Measurements from ENCODE around the gene SEPHS2.

Gene SEPHS2

DNA sequence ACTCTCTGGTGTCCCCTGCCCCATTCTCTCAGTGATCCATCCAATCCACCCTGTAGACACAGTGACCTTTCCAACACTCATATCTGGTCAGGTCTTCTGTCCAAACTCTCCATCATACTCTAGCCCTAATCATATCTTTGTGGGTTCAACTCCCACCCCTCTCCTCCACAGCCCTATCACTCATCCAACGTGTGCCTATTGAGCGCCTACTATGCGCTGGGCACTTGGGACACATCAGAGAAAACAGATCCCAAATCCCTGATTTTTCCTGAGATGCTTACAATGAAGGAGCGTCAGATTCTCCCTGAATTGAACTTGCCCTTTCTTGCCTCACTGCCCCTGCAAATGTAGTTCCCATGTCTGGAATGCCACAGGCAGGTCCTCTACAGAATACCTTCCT lies 17.6 kb downstream of the SEPHS2 start:
- TF ChIP-seq EZH2phosphoT487 (IDR thresholded peaks at IDR 0.05; ENCODE audit: borderline replicate concordance): no peak
- TF ChIP-seq, protein P1, sequence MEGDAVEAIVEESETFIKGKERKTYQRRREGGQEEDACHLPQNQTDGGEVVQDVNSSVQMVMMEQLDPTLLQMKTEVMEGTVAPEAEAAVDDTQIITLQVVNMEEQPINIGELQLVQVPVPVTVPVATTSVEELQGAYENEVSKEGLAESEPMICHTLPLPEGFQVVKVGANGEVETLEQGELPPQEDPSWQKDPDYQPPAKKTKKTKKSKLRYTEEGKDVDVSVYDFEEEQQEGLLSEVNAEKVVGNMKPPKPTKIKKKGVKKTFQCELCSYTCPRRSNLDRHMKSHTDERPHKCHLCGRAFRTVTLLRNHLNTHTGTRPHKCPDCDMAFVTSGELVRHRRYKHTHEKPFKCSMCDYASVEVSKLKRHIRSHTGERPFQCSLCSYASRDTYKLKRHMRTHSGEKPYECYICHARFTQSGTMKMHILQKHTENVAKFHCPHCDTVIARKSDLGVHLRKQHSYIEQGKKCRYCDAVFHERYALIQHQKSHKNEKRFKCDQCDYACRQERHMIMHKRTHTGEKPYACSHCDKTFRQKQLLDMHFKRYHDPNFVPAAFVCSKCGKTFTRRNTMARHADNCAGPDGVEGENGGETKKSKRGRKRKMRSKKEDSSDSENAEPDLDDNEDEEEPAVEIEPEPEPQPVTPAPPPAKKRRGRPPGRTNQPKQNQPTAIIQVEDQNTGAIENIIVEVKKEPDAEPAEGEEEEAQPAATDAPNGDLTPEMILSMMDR (conservative IDR thresholded peaks at IDR 0.05; ENCODE audit: low read length): no peak
- Histone ChIP-seq H4K20me1 (ENCODE audit: insufficient read depth, low read length, poor library complexity, severe bottlenecking) (peaks cover 16% of the 10 kb centered on the region), H3K4me2 (ENCODE audit: low read depth, low read length, poor library complexity, severe bottlenecking) (peak overlapping the region; percentile 88), H3K9me3 (ENCODE audit: insufficient read depth, low read depth, low read length) (no peaks in the 10 kb centered on the region), H3K27me3 (ENCODE audit: insufficient read depth, low read length, poor library complexity, severe bottlenecking) (no peaks in the 10 kb centered on the region), H3F3A (ENCODE audit: low read depth) (no peaks in the 10 kb centered on the region), H3K9ac (ENCODE audit: low read depth, low read length, poor library complexity, severe bottlenecking) (peak overlapping the region; percentile 87), H3K4me1 (ENCODE audit: insufficient read depth, low read length, poor library complexity, severe bottlenecking) (peaks cover 17% of the 10 kb centered on the region), H3K4me3 (ENCODE audit: low read length, poor library complexity, severe bottlenecking) (peak overlapping the region; percentile 95), H3K9me2 (replicated peaks; ENCODE audit: low read depth, low read length) (no peaks in the 10 kb centered on the region), H3K79me2 (ENCODE audit: insufficient read depth, low read length) (peaks cover 39% of the 10 kb centered on the region), H2AFZ (ENCODE audit: low read length) (no peak overlapping the region), H3K36me3 (ENCODE audit: insufficient read depth, low read length) (peaks cover 17% of the 10 kb centered on the region; the same call in 1 of the 2 replicates)

DNA sequence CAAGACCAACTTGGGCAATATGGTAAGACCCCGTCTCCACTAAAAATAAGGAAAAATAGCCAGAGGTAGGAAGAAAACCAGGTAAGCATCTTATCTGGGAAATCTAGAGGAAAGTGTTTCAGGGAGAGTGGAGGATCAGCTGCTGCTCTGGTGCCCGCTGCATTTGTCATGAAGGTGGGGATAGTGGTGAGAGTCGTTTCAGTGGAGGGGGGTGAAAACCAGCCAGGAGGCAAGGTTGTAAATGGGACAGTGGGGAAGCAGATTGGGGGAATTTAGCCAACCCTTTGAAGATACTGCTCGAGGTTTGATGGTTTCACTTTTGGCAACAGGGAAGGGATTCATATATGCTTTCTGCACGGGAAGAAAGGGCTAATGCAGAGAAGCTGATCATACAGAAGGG lies 24.7 kb downstream of the SEPHS2 start:
- Histone ChIP-seq H3K4me1 (ENCODE audit: insufficient read depth, low read length, poor library complexity, severe bottlenecking) (no peaks in the 10 kb centered on the region), H3K36me3 (ENCODE audit: insufficient read depth, low read length) (peaks cover 43% of the 10 kb centered on the region; the same call in 1 of the 2 replicates), H2AFZ (ENCODE audit: low read length) (no peak overlapping the region), H3F3A (ENCODE audit: low read depth) (no peaks in the 10 kb centered on the region), H3K9ac (ENCODE audit: low read depth, low read length, poor library complexity, severe bottlenecking) (no peak overlapping the region), H3K27me3 (ENCODE audit: insufficient read depth, low read length, poor library complexity, severe bottlenecking) (no peaks in the 10 kb centered on the region), H3K4me3 (ENCODE audit: low read length, poor library complexity, severe bottlenecking) (no peak overlapping the region), H3K9me3 (ENCODE audit: insufficient read depth, low read depth, low read length) (no peaks in the 10 kb centered on the region), H3K9me2 (replicated peaks; ENCODE audit: low read depth, low read length) (no peaks in the 10 kb centered on the region), H4K20me1 (ENCODE audit: insufficient read depth, low read length, poor library complexity, severe bottlenecking) (peaks cover 13% of the 10 kb centered on the region), H3K79me2 (ENCODE audit: insufficient read depth, low read length) (peaks cover 16% of the 10 kb centered on the region; the same call in 1 of the 2 replicates), H3K4me2 (ENCODE audit: low read depth, low read length, poor library complexity, severe bottlenecking) (no peak overlapping the region)
- TF ChIP-seq EZH2phosphoT487 (IDR thresholded peaks at IDR 0.05; ENCODE audit: borderline replicate concordance): no peak
- TF ChIP-seq, protein P1 (conservative IDR thresholded peaks at IDR 0.05; ENCODE audit: low read length): no peak

DNA sequence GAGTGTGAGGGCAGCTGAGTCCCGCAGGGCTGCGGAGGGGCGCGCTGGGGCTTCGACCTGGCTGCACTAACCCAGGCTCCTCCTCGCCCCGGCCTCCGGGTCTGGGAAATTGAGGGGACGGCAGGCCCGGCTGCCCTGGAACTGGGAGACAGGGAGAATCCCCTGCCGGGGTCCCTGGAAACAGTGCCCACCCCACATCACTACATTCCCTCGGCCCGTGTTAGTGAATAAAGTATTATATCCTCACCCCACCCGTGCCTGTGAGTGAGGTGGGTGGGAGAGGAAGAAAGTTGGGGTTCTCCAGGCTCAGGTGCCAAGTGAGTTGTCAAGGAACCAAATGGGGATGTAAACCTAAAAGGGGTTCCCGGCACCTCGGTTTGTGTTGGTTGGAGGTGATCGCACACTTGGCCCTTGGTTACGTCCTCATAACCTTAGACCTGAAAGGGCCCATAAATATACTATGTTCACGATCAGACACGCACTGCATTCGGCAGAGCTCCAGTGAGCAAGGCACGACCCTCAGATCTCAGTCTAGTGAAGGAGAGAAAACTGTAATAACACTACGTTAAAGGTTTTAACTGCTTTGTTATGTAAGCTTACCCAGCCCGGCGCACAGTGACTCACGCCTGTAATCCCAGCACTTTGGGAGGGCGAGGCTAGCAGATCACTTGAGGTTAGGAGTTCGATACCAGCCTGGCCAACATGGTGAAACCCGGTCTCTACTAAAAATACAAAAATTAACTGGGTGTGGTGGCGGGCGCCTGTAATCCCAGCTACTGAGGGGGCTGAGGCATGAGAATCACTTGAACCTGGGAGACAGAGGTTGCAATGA lies 27.1 kb downstream of the SEPHS2 start:
- no peak overlapping the region for H3K4me3 ChIP-seq (ENCODE audit: low read length, poor library complexity, severe bottlenecking)
- H3K9me2 ChIP-seq (replicated peaks; ENCODE audit: low read depth, low read length): no peaks in the 10 kb centered on the region
- H3K4me1 ChIP-seq (ENCODE audit: insufficient read depth, low read length, poor library complexity, severe bottlenecking): no peaks in the 10 kb centered on the region
- no peak overlapping the region for H2AFZ ChIP-seq (ENCODE audit: low read length)
- H3K27me3 ChIP-seq (ENCODE audit: insufficient read depth, low read length, poor library complexity, severe bottlenecking): no peaks in the 10 kb centered on the region
- H3K36me3 ChIP-seq (ENCODE audit: insufficient read depth, low read length): peaks cover 40% of the 10 kb centered on the region; the same call in 1 of the 2 replicates
- peaks cover 8% of the 10 kb centered on the region for H4K20me1 ChIP-seq (ENCODE audit: insufficient read depth, low read length, poor library complexity, severe bottlenecking)
- peaks cover 4% of the 10 kb centered on the region; the same call in 1 of the 2 replicates for H3F3A ChIP-seq (ENCODE audit: low read depth)
- H3K9me3 ChIP-seq (ENCODE audit: insufficient read depth, low read depth, low read length): no peaks in the 10 kb centered on the region
- H3K9ac ChIP-seq (ENCODE audit: low read depth, low read length, poor library complexity, severe bottlenecking): no peak overlapping the region
- no peak overlapping the region for H3K4me2 ChIP-seq (ENCODE audit: low read depth, low read length, poor library complexity, severe bottlenecking)
- H3K79me2 ChIP-seq (ENCODE audit: insufficient read depth, low read length): peaks cover 18% of the 10 kb centered on the region; the same call in 1 of the 2 replicates
- TF ChIP-seq, protein P1 (conservative IDR thresholded peaks at IDR 0.05; ENCODE audit: low read length): no peak
- no peak for TF ChIP-seq EZH2phosphoT487 (IDR thresholded peaks at IDR 0.05; ENCODE audit: borderline replicate concordance)

Measured in Loucy (cell line).